Lower leg skin (tissue), 4 donors: ENCODE measurements around the gene SLC22A15. TPM values are rescaled to one million over a fixed set of nuclear protein-coding genes. Genes with fewer than 3 reads are reported as not detected.

Source experiments
- DNase-seq, 2 donors: peaks; one replicate each; pipeline ENCODE4 v3.0.0-alpha.2; 2019; ENCODE audit warnings: low spot score in 2 of 2
- H3K4me3 ChIP-seq: fragments of 200-600 bp; sonication (generic); 2 replicates; pipeline ENCODE4 v1.5.1; 2017; ENCODE audit warnings: mild to moderate bottlenecking, low read depth; ENCODE audit not compliant: poor library complexity, severe bottlenecking
- CTCF ChIP-seq, 3 donors: fragments of 450-650 bp; IDR thresholded peaks; one replicate each; pipeline ENCODE4 v1.5.1; 2016; ENCODE audit warnings: antibody characterized with exemption in 3 of 3, mild to moderate bottlenecking in 3 of 3, moderate library complexity in 2 of 3
- POLR2A ChIP-seq, 2 donors: fragments of 450-650 bp; IDR thresholded peaks; one replicate each; pipeline ENCODE4 v1.6.1; 2016 to 2017; ENCODE audit warnings: antibody characterized with exemption in 2 of 2, mild to moderate bottlenecking in 1 of 2, moderate library complexity in 1 of 2
- WGBS, 2 donors: methylation state at CpG; one replicate each; pipeline ENCODE4 v1.1.5; 2018; 5-methylcytosine and 5-hydroxymethylcytosine counted together
- intact Hi-C: fragments of 100-400 bp; cut with DNase I; formaldehyde crosslinking; loops from one replicate; pipeline ENCODE4 v1.15.0; 2023; ENCODE audit warnings: low total_unique reads
- total RNA-seq, 4 donors: library from RNA; depleted of rRNA; stranded (reverse); fragments of >200 nt; gene quantifications; one replicate each; pipeline ENCODE4 v1.1.0, GENCODE V29; 2016

SLC22A15 gene
- total RNA-seq, 4 donors from 2014 or later, result 7.9 to 11.5 (median 10.5) TPM

- TF ChIP-seq POLR2A (IDR thresholded peaks at IDR 0.05), result no peak
- TF ChIP-seq CTCF (IDR thresholded peaks at IDR 0.05), result no peak
- intact Hi-C loops, result no loop called here
- no peak for DNase-seq
- 97 to 100% methylated on average over 2 of the region's 2 CpGs for WGBS, 2 donors
- H3K4me3 ChIP-seq, result no peak overlapping the region
These were observed 36.4 kb downstream of the SLC22A15 start for GRCh38 chr1:116012716-116013115.

GRCh38 chr1:116015679-116016078 lies 39.4 kb downstream of the SLC22A15 start:
- TF ChIP-seq CTCF (IDR thresholded peaks at IDR 0.05) (no peak), POLR2A (IDR thresholded peaks at IDR 0.05) (no peak)
- H3K4me3 ChIP-seq, result no peak overlapping the region
- DNase-seq, result no peak
- intact Hi-C loops, result no loop called here
- WGBS, 2 donors, result 90 to 95% methylated on average over 1 of the region's 1 CpG

- 94 to 96% methylated on average over 5 of the region's 5 CpGs for WGBS, 2 donors
- no peak for TF ChIP-seq POLR2A (IDR thresholded peaks at IDR 0.05)
- no peak for TF ChIP-seq CTCF (IDR thresholded peaks at IDR 0.05)
- no peak for DNase-seq
- no peak overlapping the region for H3K4me3 ChIP-seq
- intact Hi-C loops, result no loop called here
These were observed 41.7 kb downstream of the SLC22A15 start for GRCh38 chr1:116018007-116018406.

- 77 to 80% methylated on average over 4 of the region's 4 CpGs for WGBS, 2 donors
- TF ChIP-seq POLR2A (IDR thresholded peaks at IDR 0.05) (no peak), CTCF (IDR thresholded peaks at IDR 0.05) (no peak)
- intact Hi-C loops, result no loop called here
- no peak overlapping the region for H3K4me3 ChIP-seq
- no peak for DNase-seq
These were observed 43.4 kb downstream of the SLC22A15 start for GRCh38 chr1:116019653-116020253.

GRCh38 chr1:116020668-116021272 lies 44.5 kb downstream of the SLC22A15 start:
- intact Hi-C loops, result no loop called here
- WGBS, 2 donors, result 66 to 74% methylated on average over 5 of the region's 5 CpGs
- H3K4me3 ChIP-seq, result no peak overlapping the region
- DNase-seq, result peak in 1 of 2 donors; percentile 84
- TF ChIP-seq CTCF (IDR thresholded peaks at IDR 0.05) (no peak), POLR2A (IDR thresholded peaks at IDR 0.05) (no peak)

- WGBS, 2 donors, result 10 to 26% methylated on average over 3 of the region's 3 CpGs
- no peak overlapping the region for H3K4me3 ChIP-seq
- TF ChIP-seq CTCF (IDR thresholded peaks at IDR 0.05) (no peak), POLR2A (IDR thresholded peaks at IDR 0.05) (no peak)
- DNase-seq, result no peak
- intact Hi-C loops, result no loop called here
These were observed 48.3 kb downstream of the SLC22A15 start for GRCh38 chr1:116024626-116025025.
